NCI-H187 treated with DMSO at 0.1 percent for 48 hours (cell line): Measurements from ENCODE around the gene EMCN.
"Not testable (repeated sequence)": the region's sequence is repeated elsewhere in the genome, so short reads cannot be mapped to it uniquely, and the experiment has no call there.

Source experiments
- DNase-seq: peaks from one replicate; lab custom pipeline; 2025; lab: John Stamatoyannopoulos, UW

The EMCN gene

GRCh38 chr4:100379583-100380105 lies 138.2 kb downstream of the EMCN start:
- no peak for DNase-seq

GRCh38 chr4:100372432-100372831 lies 145.4 kb downstream of the EMCN start:
- DNase-seq = no peak

DNA sequence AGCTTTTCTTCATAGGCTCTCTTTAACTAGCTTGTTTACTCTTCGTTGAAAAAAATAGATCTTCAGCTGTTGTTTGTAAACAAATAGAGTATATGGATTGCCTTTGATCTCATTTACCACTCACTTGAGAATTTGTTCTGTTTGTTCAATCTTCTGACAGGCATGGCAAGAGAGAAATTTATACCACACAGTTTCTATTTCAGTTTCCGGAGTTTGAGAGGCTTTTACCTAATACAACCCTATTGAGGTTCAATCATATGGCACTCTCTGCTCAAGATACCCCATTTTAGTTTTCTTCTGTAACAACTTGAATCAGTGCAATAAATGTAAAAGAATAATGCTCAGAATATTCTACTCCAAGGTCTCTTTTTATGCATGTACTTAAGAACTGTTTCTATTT lies 148.0 kb downstream of the EMCN start:
- no peak for DNase-seq

- DNase-seq = no peak
Observed at GRCh38 chr4:100367451-100367850, 150.4 kb downstream of the EMCN start.

DNA sequence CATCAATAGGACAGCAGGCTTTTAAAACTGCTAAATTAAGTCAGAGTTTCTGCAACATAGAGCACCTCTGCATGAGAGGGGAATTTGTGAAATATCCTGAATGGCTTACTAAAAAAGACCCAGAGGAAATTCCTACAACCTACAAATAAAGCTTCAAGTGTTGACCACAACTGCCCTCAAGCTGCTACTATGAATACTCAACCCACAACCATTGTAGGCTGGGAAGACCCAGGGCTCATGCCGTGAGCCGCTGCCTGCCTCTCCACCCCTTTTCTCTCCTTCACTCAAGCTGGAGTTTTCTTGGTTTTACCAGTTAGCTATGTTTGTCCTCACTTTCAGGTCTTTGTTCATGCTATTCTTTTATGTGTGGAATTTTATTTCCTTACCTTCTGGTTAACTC lies 151.6 kb downstream of the EMCN start:
- DNase-seq = no peak

DNA sequence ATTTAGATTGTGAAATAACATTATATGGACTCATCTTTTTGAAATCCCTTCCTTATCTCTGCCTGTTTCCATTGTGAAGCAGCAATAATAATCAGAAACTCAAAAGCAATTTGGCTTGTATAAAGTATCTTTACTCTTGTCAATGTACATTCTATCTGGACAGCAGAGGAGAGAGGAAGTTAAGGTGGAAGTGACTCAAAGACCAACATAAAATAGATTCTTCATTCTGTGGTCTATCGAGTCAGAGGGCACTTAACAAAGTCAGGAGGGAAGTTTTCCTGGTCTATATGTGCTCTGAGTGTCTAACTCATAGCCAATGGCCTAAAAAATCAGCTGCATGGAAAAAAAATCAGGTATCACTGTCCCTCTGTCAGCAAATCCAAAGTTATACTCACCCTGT lies 155.5 kb downstream of the EMCN start:
- no peak for DNase-seq

DNA sequence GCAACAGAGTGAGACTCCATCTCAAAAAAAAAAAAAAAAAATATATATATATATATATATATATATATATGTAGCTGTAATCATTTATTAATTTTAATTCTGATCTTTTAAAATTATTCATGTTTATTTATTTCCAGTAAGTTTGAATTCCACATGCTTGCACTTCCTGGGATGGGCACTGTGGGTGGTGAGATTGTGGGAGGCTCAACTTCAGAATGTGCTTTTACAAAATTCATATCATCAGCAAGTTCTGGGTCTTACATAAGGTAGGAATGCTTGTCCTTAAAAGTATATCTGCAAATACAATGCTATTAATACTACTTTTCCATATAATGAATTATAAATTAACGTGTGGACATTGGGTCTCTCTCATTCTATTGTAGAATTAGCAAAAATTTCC lies 156.5 kb downstream of the EMCN start:
- DNase-seq = no peak

DNA sequence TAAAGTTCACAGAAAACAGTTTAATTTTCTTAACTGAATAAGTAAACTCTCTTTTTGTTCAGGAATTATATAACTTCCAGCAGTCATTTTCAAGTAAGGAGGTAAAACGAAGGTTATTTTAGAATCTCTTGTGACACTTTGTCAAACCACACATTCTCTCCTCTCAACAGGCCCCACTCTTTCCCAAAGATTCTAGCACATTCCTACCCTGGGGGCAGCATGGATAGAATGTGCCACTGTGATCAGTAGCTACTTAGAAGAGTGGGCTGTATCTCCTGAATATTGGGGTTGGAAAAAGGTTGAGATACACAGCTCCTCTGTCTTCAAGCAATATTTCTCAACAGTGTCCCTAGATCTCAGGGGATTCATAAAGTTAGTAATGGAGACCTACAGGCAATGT lies 157.6 kb downstream of the EMCN start:
- DNase-seq = no peak

DNA sequence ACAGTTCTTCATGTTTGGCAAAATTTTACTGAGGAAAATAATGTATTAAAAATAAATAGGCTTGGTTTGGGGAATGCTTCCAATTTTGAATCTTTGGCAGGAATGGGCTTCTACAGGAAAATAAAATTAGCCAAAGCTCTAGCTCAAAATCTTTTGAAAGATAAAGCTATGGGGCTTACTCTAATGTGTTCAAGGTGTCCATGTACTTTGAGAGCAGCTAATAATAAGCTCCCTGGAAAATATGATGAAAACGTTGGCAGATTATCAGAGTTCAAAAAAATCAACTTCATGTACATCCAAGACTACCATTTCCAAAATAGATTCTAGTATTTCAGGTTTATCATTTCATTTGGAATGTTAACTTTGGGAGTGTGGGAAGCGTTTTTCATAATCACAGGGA lies 158.4 kb downstream of the EMCN start:
- no peak for DNase-seq

DNA sequence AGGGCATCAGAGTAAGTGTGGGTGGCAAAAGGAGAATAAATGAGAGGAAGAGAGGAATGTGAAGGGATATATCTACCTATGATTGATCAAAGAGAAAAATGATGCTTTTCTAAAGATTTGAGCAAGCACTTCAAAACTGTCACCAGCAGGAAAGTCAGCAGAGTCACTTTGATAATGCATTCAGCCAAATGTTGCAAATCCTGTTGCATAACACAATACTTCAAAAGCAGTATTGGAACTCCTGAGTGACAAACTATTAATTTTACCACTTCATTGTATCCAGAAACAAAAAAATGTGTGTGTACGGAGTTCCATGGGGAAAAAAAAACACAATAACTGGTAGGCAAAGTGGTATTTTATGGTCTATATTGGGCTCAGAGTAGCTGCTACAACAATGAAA lies 160.3 kb downstream of the EMCN start:
- DNase-seq = no peak

- no peak for DNase-seq
Observed at GRCh38 chr4:100356172-100356571, 161.7 kb downstream of the EMCN start.

DNA sequence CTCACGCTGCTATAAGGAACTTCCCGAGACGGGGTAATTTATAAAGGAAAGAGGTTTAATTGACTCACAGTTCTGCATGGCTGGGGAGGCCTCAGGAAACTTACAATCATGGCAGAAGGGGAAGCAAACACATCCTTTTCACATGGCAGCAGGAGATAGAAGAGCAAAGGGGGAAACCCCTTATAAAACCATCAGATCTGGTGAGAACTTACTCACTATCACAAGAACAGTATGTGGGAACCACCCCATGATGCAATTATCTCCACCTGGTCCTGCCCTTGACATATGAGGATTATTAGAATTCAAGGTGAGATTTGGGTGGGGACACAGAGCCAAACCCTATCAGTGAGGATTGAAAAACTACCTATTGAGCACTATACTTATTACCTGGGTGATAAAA lies 165.5 kb downstream of the EMCN start:
- not testable (repeated sequence) for DNase-seq

- DNase-seq = no peak
Observed at GRCh38 chr4:100348473-100348872, 169.3 kb downstream of the EMCN start.

DNA sequence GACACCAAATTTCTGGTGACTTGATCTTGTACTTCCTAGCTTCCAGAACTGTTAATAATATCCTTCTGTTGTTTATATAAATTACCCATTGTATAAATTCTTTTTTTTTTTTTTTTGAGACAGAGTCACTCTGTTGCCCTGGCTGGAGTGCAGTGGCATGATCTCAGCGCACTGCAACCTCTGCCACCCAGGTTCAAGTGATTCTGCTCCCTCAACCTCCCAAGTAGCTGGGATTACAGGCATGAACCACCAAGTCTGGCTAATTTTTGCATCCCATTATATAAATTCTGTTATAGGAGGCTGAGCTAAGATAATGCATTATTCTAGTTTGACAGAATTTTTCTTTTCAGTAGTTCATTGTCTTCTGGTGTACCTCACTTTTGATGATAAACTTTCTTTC lies 170.6 kb downstream of the EMCN start:
- DNase-seq = no peak

- DNase-seq = no peak
Observed at GRCh38 chr4:100345585-100345984, 172.2 kb downstream of the EMCN start.
